K562 (cell line): Measurements from ENCODE around the gene SV2C. TPM values are rescaled to one million over a fixed set of nuclear protein-coding genes. Genes with fewer than 3 reads are reported as not detected.

ENCODE experiments used
- CHD1 ChIP-seq: fragments of 200-600 bp; sonication (generic); IDR thresholded peaks from one replicate; pipeline ENCODE4 v1.6.1; 2012; ENCODE audit warnings: mild to moderate bottlenecking, moderate library complexity, low read length, inconsistent platforms
- CREB1 ChIP-seq, 2 experiments: sonication (generic) in 1 of 2; formaldehyde crosslinking in 1 of 2; IDR thresholded peaks; 2 replicates each; pipeline versions ENCODE4 v1.6.1 to v1.8.0; 2012 to 2022; ENCODE audit warnings: inconsistent platforms in 1 of 2, mild to moderate bottlenecking in 1 of 2, missing genetic modification reagents in 1 of 2, moderate library complexity in 1 of 2
- E2F3 ChIP-seq: fragments of 250-450 bp; sonication (Bioruptor Pico); IDR thresholded peaks from 2 replicates; pipeline ENCODE4 v1.4.0; 2020; ENCODE audit warnings: mild to moderate bottlenecking
- HDAC3 ChIP-seq: fragments of 450-650 bp; IDR thresholded peaks from 2 replicates; pipeline ENCODE4 v1.6.1; 2018; ENCODE audit warnings: borderline replicate concordance, mild to moderate bottlenecking, moderate library complexity; ENCODE audit not compliant: partially characterized antibody
- MAFF ChIP-seq: IDR thresholded peaks from 2 replicates; pipeline ENCODE4 v1.6.1; 2012; ENCODE audit warnings: low read length, improper control_type of control experiment
- MCM2 ChIP-seq: fragments of 450-650 bp; IDR thresholded peaks from 2 replicates; pipeline ENCODE4 v1.6.1; 2017; ENCODE audit warnings: low read depth, mild to moderate bottlenecking
- NEUROD1 ChIP-seq: fragments of 150-350 bp; IDR thresholded peaks from 2 replicates; pipeline ENCODE4 v1.6.1; 2014; ENCODE audit warnings: borderline replicate concordance, low read length, low read depth; ENCODE audit not compliant: partially characterized antibody
- NR4A1 ChIP-seq, 2 experiments: fragments of 250-450 bp in 1 of 2; fragments of 450-650 bp in 1 of 2; sonication (Bioruptor Pico) in 1 of 2; IDR thresholded peaks; 2 replicates each; pipeline versions ENCODE4 v1.4.0 to v1.6.1; 2016 to 2020; ENCODE audit warnings: mild to moderate bottlenecking in 2 of 2, missing compliant biosample characterization in 1 of 2, missing genetic modification characterization in 1 of 2, moderate library complexity in 1 of 2
- POLR3A ChIP-seq: IDR thresholded peaks from 2 replicates; pipeline ENCODE4 v1.6.1; 2011; ENCODE audit warnings: borderline replicate concordance, mild to moderate bottlenecking, moderate library complexity; ENCODE audit not compliant: insufficient read length, insufficient read depth; ENCODE audit errors: extremely low read depth
- PRMT5 ChIP-seq: sonication (generic); formaldehyde crosslinking; IDR thresholded peaks from 2 replicates; pipeline ENCODE4 v1.5.0; 2020; ENCODE audit warnings: missing genetic modification reagents
- SRSF9 ChIP-seq: fragments of 200-400 bp; formaldehyde crosslinking; IDR thresholded peaks from 2 replicates; pipeline ENCODE4 v1.6.1; 2017; ENCODE audit warnings: low read depth, low read length, borderline replicate concordance
- STAG1 ChIP-seq: sonication (generic); formaldehyde crosslinking; IDR thresholded peaks from 2 replicates; pipeline ENCODE4 v1.5.0; 2020; ENCODE audit warnings: missing genetic modification reagents, borderline replicate concordance
- TCF7L2 ChIP-seq: fragments of 150-350 bp; IDR thresholded peaks from 2 replicates; pipeline ENCODE4 v1.6.1; 2016; ENCODE audit warnings: low read depth, mild to moderate bottlenecking, low read length, moderate library complexity
- ZBTB7A ChIP-seq: IDR thresholded peaks from 2 replicates; pipeline ENCODE4 v1.6.1; 2011; ENCODE audit warnings: low read depth, mild to moderate bottlenecking, low read length, moderate library complexity, borderline replicate concordance; ENCODE audit not compliant: control insufficient read depth
- ZC3H11A ChIP-seq: IDR thresholded peaks from 2 replicates; pipeline ENCODE4 v1.6.1; 2012; ENCODE audit warnings: low read depth, low read length, improper control_type of control experiment
- ZEB2 ChIP-seq: fragments of 450-650 bp; IDR thresholded peaks from 2 replicates; pipeline ENCODE4 v1.6.1; 2016
- ZFP1 ChIP-seq: fragments of 450-650 bp; formaldehyde crosslinking; IDR thresholded peaks from 2 replicates; pipeline ENCODE4 v1.4.0; 2020; ENCODE audit warnings: mild to moderate bottlenecking, mixed read lengths
- ZNF644 ChIP-seq: fragments of 200-800 bp; sonication (Bioruptor generic); IDR thresholded peaks from 2 replicates; pipeline ENCODE4 v1.6.1; 2016; ENCODE audit warnings: low read depth, missing genetic modification characterization, missing compliant biosample characterization
- polyA plus RNA-seq, 8 experiments: library from polyadenylated mRNA; depleted of rRNA in 4 of 8; stranded (reverse) in 5 of 8; unstranded in 3 of 8; fragments of >200 nt; fragmentation: Nextera tagmentation in 2 of 8; fragmentation: Illumina TruSeq in 1 of 8; extraction: Ambion mirVana in 2 of 8; extraction: Trizol in 1 of 8; gene quantifications; 2 replicates each; pipeline versions ENCODE4 v1.2.1 to v1.2.3, GENCODE V29; 2011 to 2014; ENCODE audit warnings: inconsistent platforms in 1 of 8, missing spikeins in 1 of 8
- total RNA-seq, 7 experiments: library from RNA; depleted of rRNA in 6 of 7; stranded (reverse); fragments of >200 nt in 6 of 7; fragmentation: Illumina TruSeq in 2 of 7; extraction: Trizol in 2 of 7; gene quantifications; 2 replicates each; pipeline versions ENCODE4 v1.2.1 to v1.2.3, GENCODE V29; 2011 to 2021; ENCODE audit warnings: low replicate concordance in 1 of 7
- TF ChIP-seq, protein P1 (sequence below): fragments of 150-350 bp; IDR thresholded peaks from 2 replicates; pipeline ENCODE4 v1.6.1; 2014; ENCODE audit warnings: low read depth, mild to moderate bottlenecking, low read length, borderline replicate concordance
- TF ChIP-seq, protein P2 (sequence below): IDR thresholded peaks from 3 replicates; pipeline ENCODE4 v1.6.1; 2011; ENCODE audit warnings: borderline replicate concordance, mild to moderate bottlenecking; ENCODE audit not compliant: insufficient read length, insufficient read depth
- TF ChIP-seq, protein P3 (sequence below): fragments of 450-650 bp; formaldehyde crosslinking; IDR thresholded peaks from 2 replicates; pipeline ENCODE4 v1.4.0; 2022; ENCODE audit warnings: missing genetic modification characterization
- TF ChIP-seq, protein P4 (sequence below): fragments of 450-650 bp; IDR thresholded peaks from 2 replicates; pipeline ENCODE4 v1.6.1; 2017; ENCODE audit warnings: antibody characterized with exemption

Gene SV2C
- total and polyA plus RNA-seq, 9 of the 15 experiments (the other 6 are each of a cell fraction or from before 2014, with no cell fraction given) = 0.05 TPM; not detected in 8

DNA sequence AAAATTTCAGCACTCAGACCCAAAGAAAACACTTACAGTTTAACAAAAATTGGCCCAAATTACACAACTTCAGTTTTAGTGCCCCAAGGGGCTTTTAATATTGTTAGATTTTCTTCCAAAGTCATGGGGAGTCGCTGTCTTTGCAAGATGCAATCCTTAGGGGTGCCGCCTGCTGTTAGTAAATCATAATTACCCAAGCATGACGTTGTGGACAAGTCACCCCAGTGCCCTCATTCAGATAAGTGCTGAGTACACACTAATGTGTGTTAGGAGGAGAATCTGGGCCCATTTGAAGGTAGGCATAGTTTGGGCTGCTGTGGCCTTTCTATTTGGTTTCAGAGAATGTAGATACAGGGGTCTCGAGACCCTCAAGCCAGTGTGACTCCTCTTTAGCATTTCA is 138.1 kb downstream of the SV2C start (continued):
- TF ChIP-seq, protein P1, sequence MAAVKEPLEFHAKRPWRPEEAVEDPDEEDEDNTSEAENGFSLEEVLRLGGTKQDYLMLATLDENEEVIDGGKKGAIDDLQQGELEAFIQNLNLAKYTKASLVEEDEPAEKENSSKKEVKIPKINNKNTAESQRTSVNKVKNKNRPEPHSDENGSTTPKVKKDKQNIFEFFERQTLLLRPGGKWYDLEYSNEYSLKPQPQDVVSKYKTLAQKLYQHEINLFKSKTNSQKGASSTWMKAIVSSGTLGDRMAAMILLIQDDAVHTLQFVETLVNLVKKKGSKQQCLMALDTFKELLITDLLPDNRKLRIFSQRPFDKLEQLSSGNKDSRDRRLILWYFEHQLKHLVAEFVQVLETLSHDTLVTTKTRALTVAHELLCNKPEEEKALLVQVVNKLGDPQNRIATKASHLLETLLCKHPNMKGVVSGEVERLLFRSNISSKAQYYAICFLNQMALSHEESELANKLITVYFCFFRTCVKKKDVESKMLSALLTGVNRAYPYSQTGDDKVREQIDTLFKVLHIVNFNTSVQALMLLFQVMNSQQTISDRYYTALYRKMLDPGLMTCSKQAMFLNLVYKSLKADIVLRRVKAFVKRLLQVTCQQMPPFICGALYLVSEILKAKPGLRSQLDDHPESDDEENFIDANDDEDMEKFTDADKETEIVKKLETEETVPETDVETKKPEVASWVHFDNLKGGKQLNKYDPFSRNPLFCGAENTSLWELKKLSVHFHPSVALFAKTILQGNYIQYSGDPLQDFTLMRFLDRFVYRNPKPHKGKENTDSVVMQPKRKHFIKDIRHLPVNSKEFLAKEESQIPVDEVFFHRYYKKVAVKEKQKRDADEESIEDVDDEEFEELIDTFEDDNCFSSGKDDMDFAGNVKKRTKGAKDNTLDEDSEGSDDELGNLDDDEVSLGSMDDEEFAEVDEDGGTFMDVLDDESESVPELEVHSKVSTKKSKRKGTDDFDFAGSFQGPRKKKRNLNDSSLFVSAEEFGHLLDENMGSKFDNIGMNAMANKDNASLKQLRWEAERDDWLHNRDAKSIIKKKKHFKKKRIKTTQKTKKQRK = no peak
- TF ChIP-seq TCF7L2 (no peak), HDAC3 (no peak), ZBTB7A (no peak), MCM2 (no peak), E2F3 (CRISPR knock-in tag) (no peak), ZFP1 (no peak), ZNF644 (no peak), ZEB2 (no peak), PRMT5 (CRISPR knock-in tag) (no peak), CHD1 (no peak), POLR3A (no peak), MAFF (peak; percentile 37), NEUROD1 (no peak), SRSF9 (no peak), STAG1 (CRISPR knock-in tag) (no peak), NR4A1 (CRISPR knock-in tag; IDR thresholded peaks at IDR 0.05) (no peak), NR4A1 (tag; IDR thresholded peaks at IDR 0.05) (no peak), ZC3H11A (no peak), CREB1 (IDR thresholded peaks at IDR 0.05) (no peak), CREB1 (CRISPR knock-in tag; IDR thresholded peaks at IDR 0.05) (no peak)
- TF ChIP-seq, protein P2, sequence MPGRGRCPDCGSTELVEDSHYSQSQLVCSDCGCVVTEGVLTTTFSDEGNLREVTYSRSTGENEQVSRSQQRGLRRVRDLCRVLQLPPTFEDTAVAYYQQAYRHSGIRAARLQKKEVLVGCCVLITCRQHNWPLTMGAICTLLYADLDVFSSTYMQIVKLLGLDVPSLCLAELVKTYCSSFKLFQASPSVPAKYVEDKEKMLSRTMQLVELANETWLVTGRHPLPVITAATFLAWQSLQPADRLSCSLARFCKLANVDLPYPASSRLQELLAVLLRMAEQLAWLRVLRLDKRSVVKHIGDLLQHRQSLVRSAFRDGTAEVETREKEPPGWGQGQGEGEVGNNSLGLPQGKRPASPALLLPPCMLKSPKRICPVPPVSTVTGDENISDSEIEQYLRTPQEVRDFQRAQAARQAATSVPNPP = no peak
- TF ChIP-seq, protein P3, sequence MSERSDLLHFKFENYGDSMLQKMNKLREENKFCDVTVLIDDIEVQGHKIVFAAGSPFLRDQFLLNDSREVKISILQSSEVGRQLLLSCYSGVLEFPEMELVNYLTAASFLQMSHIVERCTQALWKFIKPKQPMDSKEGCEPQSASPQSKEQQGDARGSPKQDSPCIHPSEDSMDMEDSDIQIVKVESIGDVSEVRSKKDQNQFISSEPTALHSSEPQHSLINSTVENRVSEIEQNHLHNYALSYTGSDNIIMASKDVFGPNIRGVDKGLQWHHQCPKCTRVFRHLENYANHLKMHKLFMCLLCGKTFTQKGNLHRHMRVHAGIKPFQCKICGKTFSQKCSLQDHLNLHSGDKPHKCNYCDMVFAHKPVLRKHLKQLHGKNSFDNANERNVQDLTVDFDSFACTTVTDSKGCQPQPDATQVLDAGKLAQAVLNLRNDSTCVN (CRISPR knock-in tag) = no peak
- TF ChIP-seq, protein P4, sequence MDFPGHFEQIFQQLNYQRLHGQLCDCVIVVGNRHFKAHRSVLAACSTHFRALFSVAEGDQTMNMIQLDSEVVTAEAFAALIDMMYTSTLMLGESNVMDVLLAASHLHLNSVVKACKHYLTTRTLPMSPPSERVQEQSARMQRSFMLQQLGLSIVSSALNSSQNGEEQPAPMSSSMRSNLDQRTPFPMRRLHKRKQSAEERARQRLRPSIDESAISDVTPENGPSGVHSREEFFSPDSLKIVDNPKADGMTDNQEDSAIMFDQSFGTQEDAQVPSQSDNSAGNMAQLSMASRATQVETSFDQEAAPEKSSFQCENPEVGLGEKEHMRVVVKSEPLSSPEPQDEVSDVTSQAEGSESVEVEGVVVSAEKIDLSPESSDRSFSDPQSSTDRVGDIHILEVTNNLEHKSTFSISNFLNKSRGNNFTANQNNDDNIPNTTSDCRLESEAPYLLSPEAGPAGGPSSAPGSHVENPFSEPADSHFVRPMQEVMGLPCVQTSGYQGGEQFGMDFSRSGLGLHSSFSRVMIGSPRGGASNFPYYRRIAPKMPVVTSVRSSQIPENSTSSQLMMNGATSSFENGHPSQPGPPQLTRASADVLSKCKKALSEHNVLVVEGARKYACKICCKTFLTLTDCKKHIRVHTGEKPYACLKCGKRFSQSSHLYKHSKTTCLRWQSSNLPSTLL = no peak
